Measurements from ENCODE around the gene APOD. TPM values are rescaled to one million over a fixed set of nuclear protein-coding genes. Genes with fewer than 3 reads are reported as not detected.

APOD gene
- total and polyA plus RNA-seq, 10 of the 15 experiments (the other 5 are each of a cell fraction or from before 2014, with no cell fraction given): 0.06 to 0.77 (median 0.47) TPM; not detected in 3

- no peak for TF ChIP-seq ZNF592 (IDR thresholded peaks at IDR 0.05)
- no peak for TF ChIP-seq RELA (IDR thresholded peaks at IDR 0.05; ENCODE audit: borderline replicate concordance, partially characterized antibody)
- TF ChIP-seq NRF1 (conservative IDR thresholded peaks at IDR 0.05; ENCODE audit: low read depth, low read length): no peak
- TF ChIP-seq HCFC1 (IDR thresholded peaks at IDR 0.05; ENCODE audit: low read length): no peak
- TF ChIP-seq CUX1 (IDR thresholded peaks at IDR 0.05; ENCODE audit: insufficient replicate concordance, low read depth, low read length): peak; percentile 52
- no peak for TF ChIP-seq ZBTB40 (IDR thresholded peaks at IDR 0.05; ENCODE audit: borderline replicate concordance)
- TF ChIP-seq MAX (IDR thresholded peaks at IDR 0.05; ENCODE audit: low read depth, low read length): peak; percentile 92
- TF ChIP-seq TCF3 (IDR thresholded peaks at IDR 0.05; ENCODE audit: borderline replicate concordance, insufficient read depth, low read depth, low read length): no peak
- TF ChIP-seq ZNF24 (IDR thresholded peaks at IDR 0.05): no peak
- TF ChIP-seq BCL3 (IDR thresholded peaks at IDR 0.05; ENCODE audit: borderline replicate concordance, insufficient read depth, low read depth, low read length, poor library complexity, severe bottlenecking): no peak
- no peak for TF ChIP-seq STAT1 (conservative IDR thresholded peaks at IDR 0.05)
- no peak for TF ChIP-seq MEF2A (IDR thresholded peaks at IDR 0.05; ENCODE audit: insufficient read depth, low read depth, low read length)
- no peak for TF ChIP-seq SRF (IDR thresholded peaks at IDR 0.05; ENCODE audit: low read depth in 2 of 2, low read length in 2 of 2)
- no peak for TF ChIP-seq SREBF2 (IDR thresholded peaks at IDR 0.05; ENCODE audit: low read length)
These were observed 33.7 kb downstream of the APOD start (continued) for GRCh38 chr3:195549931-195550519.

Data from GM12878 (cell line).